GM04504 (cell line): Measurements from ENCODE around the gene ELOVL3.
A peak's percentile ranks its signal among the peaks of the same experiment; 100 is the strongest.

Experiments used
- DNase-seq: peaks from one replicate; pipeline ENCODE4 v3.0.0-alpha.2; 2012; ENCODE audit warnings: low read depth

The ELOVL3 gene

DNA sequence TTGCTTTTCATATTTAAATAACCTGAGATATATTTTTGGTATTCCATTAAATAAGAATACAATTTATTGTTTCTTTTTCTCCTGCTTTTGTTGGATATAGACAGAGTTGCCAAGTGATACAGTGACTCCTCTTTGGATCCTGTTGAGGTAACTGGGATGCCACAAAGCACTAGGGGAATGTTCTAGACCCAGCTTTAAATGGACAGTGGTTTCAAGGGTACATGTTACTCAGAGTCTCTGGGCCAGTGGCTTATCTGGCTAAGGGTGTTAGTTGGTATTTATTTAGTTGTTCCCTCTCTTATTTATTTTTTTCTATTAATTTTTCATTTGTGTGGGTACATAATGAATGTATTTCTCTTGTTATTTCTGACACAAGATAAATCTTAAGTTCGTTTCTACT is 28.3 kb downstream of the ELOVL3 start:
- no peak for DNase-seq

DNA sequence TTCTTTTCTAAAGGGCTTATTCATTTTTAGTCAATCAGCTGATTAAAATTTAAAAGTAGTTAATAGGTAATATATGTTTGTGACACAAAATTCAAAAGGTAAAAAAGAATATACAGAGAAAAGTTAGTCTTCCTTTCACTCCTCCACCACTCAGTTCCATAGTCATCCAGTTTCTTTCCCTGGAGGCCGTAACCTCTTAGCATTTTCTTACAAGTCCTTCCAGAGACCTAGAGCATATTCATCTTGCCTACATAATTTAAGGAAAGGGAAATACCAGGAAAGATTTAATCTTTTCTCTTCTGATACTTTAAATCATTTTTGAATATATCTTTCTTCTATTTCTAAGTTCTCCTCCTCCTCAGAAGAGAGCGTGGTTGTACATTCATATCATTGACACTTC is 29.3 kb downstream of the ELOVL3 start:
- DNase-seq, result no peak

DNA sequence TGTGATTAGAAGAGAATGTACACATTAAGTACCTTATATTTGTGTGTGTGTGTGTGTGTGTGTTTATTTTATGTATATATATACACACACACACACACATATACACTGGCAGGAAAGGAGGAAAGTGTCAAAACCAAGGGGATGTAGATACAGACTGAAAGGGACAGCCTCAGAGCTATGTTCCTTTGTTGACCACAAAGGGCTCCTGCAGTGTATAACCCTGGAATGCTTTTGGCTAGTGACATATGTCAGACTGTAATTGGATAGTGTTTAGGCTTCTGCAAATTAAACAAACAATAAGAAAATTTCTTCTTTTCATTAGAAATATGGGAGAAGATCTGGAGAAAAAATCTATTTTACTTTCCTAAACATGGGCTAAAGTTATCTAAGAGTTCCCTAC is 35.1 kb downstream of the ELOVL3 start:
- DNase-seq, result no peak

DNA sequence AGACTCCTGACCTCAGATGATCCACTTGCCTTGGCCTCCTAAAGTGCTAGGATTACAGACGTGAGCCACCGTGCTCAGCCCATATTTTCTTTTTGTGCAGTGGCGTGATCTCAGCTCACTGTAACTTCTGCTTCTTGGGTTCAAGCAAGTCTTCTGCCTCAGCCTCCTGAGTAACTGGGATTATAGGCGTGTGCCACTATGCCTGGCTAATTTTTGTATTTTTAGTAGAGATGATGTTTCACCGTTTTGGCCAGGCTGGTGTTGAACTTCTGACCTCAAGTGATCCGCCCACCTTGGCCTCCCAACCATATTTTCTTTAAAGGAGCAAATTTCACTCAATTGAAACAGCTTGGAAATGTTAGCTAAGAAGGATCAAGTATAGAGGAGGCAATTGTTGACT is 35.7 kb downstream of the ELOVL3 start:
- no peak for DNase-seq

DNA sequence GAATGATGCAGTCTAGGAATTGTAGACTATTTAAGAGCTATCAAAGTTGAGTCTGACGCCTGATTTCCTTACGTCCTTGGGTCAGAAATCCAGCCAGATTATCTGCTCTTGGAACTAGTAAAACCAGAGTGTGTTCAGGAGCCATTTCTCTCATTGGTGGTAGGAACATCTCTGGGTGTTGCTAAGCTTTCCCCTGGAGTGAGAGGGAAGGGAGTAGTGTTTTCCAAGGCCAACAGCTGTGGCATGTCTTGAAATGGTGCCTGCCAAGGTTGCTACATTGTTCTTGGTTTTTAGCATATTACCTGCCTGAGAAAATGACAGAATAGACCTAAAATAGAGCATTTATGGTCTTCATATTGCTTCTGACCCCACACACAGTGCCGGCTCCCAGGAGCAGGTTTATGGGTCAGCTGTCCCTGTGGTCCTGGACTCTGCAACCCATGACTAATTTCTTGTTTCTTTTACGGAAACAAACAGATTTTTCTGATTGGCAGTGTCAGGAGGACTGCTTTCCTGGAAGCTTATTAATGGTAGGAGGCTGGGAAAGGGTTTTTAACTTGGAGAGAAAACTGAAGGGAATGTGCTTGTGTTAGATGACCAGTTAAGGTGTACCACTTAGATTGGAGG is 36.8 kb downstream of the ELOVL3 start:
- DNase-seq, result no peak

DNA sequence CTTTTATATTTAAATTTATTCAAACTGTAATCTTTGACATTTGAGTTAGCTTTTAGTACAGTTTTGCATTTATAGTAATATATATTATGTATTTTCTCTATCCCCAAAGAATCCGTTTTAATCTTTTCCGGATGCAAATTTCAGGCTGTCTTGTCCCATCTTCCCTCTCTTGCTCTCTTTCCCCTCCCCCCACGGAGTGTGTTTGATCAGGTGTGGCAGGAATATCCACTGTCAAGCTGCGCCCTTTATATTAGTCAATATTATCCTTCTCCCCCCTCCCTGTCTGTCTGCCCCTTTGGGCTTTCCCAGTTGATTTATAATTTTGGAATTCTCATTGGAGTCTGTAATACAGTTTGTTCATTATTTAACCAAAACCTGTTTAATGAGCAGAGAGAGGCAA is 38.3 kb downstream of the ELOVL3 start:
- DNase-seq, result no peak

DNA sequence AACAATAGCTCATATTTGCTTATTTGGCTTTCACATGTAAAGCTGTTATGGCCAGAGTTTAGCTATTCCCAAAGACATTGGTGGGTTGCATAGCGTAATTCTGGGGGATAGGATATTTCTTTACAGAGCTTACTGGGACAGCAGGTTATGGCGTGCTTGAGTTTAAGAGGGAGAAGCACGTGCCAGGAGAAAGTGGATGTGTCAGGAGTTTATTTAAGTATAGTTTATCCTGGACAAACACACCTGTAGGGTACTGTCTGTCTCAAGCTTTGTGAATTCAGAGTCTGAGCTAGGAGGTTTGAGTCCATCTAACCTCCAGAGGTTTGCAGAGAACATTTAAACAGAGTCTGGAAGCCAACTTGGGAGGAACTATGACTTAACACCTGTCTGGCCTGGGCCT is 40.6 kb downstream of the ELOVL3 start:
- DNase-seq, result no peak

DNA sequence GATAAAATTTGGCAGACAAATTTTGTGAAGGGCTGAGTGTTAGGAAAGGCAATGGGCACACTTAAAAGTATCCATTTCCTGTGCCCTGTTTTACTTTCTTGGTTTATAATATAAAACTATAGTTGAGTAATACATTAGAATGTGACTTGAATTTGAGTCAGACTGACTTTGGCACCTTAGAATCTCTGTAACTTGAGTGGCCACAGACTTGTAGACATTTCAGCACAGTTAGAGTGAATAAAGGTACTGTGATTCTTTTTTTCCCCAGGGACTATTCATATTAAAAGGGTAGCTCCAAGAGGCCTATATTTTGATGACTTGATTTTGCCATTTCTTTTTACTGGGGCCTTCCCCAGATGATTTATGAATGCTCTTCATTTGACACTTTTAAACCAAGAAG is 41.6 kb downstream of the ELOVL3 start:
- DNase-seq, result peak; percentile 36

DNA sequence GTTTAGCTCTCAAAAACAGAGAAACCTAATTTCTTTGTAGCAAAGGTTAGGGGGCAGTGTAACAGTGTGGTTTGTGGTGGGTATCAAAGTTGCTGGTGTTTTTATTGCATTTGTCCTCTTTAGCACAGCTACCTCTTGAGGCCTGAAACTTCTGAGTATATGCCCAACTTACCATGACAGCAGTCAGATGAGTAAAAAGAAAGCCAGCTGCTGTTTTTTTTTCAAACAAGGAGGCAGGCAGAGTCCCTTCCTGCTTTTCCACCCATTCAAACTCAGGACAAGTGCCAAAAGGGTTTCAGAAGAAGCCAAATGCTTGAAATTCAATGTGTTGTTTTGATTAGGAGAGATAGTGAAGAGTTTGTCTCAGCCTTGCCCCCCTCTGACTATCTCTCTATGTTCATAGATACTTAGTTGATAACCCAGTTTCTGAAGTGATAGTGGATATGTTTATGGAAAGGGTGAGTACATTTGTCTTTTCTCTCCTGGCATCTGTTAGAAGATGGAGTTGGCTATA is 42.3 kb downstream of the ELOVL3 start:
- no peak for DNase-seq

DNA sequence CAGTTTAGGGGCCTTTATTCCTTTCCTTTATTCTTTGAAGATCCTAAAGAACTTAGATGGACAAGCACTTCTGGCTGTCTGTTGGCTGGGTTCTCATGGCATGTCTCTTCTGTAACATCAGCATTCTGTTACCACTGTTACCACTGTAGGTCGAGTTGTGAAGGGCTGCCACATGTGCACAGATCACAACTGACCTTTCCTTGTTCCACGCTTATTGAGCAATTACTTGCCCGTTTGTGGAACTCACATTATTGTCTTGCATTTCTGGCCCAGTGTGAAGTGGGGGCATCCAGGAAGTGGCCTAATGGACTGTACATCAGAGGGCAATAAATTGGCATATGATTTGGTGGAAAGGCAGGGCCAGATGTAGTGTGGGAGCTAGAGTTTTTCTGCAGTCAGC is 42.9 kb downstream of the ELOVL3 start:
- DNase-seq, result peak; percentile 28

DNA sequence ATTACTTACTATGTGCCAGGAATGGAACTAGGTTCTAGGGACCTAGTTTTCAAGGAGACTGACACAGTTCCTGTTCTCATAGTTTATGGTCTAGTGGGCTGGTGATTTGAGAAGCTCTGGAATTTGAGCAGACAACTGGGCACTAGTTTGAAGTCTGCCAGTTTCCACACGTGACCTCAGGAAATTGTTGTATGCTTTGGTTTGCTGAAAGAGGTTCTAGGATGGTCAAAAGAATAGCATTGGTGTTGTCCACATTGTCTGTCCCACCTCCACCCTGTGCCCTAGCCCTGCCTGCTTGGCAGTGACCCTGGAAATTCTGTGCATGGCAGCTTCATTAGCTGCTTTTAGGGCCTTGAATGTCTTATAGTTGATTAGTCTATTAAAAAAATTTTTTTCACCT is 48.0 kb downstream of the ELOVL3 start:
- DNase-seq, result no peak

DNA sequence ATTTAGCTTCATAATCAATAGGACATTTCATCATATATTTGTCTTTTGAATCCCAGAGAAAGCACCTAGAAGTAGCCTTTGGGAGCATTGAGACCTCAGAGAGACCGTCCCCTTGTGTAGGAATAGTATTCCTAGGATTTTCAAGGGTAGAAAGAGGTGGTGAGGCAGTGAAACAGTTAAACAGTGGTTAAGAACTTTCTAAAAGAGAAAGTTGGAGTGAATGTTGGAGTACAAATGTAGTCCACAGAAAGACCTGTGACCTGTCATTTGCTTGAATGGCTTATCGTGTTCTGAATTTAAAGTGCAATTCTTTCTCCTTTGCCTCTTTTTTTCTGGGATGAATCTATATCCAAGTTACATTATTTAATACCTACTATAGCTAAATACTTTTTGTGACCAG is 49.2 kb downstream of the ELOVL3 start:
- no peak for DNase-seq

DNA sequence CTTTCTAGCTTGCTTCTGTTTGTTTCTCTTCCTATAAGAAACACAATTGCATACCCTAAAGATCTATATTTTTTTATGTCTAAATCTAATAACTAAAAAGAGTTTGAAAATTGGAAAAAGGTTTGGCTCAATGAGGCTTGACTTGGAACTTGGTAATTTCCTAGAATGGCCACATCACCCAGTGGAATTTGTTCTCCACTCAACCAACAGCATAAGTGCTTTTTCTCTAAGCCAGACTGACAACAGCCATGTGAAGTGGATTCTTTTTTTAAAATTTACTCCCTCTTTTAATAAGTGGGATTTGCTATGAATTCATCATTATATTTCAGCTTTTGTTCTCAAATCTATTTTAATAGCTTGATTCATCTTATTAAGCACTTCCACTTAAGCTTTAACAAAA is 53.0 kb downstream of the ELOVL3 start:
- no peak for DNase-seq
